Fibroblast of gingiva (primary cell): ENCODE data around the gene PSMD10.
A peak's percentile ranks its signal among the peaks of the same experiment; 100 is the strongest.

Experiments
- DNase-seq: peaks from one replicate; pipeline ENCODE4 v3.0.0-alpha.2; 2011; ENCODE audit warnings: low read depth

PSMD10 gene

GRCh38 chrX:108071578-108071977 is 19.8 kb downstream of the PSMD10 start:
- no peak for DNase-seq

GRCh38 chrX:108070891-108071290 is 20.5 kb downstream of the PSMD10 start:
- DNase-seq: peak; percentile 1

GRCh38 chrX:108068121-108068520 is 23.2 kb downstream of the PSMD10 start:
- DNase-seq: no peak

GRCh38 chrX:108064613-108065012 is 26.7 kb downstream of the PSMD10 start:
- DNase-seq: no peak

- no peak for DNase-seq
Measured at GRCh38 chrX:108064001-108064400, 27.3 kb downstream of the PSMD10 start.

GRCh38 chrX:108059801-108060200 is 31.5 kb downstream of the PSMD10 start:
- no peak for DNase-seq

GRCh38 chrX:108055546-108055945 is 35.8 kb downstream of the PSMD10 start:
- DNase-seq: no peak

GRCh38 chrX:108053218-108053617 is 38.1 kb downstream of the PSMD10 start:
- no peak for DNase-seq

- no peak for DNase-seq
Measured at GRCh38 chrX:108049649-108050048, 41.7 kb downstream of the PSMD10 start.

GRCh38 chrX:108044554-108045256 is 46.6 kb downstream of the PSMD10 start, which contains the start of gene VSIG1:
Gene VSIG1 (plus strand): TSS chrX:108045065. CDS start chrX:108045131, 66 bp downstream.
- DNase-seq: no peak

GRCh38 chrX:108036298-108036973 is 54.9 kb downstream of the PSMD10 start:
- peak; percentile 53 for DNase-seq

GRCh38 chrX:108034725-108035124 is 56.6 kb downstream of the PSMD10 start:
- DNase-seq: no peak
